ENCODE measurements around the gene TP53AIP1. TPM values are rescaled to one million over a fixed set of nuclear protein-coding genes. Genes with fewer than 3 reads are reported as not detected.

TP53AIP1 gene
- total RNA-seq, 1 donor from 2014 or later: not detected

DNA sequence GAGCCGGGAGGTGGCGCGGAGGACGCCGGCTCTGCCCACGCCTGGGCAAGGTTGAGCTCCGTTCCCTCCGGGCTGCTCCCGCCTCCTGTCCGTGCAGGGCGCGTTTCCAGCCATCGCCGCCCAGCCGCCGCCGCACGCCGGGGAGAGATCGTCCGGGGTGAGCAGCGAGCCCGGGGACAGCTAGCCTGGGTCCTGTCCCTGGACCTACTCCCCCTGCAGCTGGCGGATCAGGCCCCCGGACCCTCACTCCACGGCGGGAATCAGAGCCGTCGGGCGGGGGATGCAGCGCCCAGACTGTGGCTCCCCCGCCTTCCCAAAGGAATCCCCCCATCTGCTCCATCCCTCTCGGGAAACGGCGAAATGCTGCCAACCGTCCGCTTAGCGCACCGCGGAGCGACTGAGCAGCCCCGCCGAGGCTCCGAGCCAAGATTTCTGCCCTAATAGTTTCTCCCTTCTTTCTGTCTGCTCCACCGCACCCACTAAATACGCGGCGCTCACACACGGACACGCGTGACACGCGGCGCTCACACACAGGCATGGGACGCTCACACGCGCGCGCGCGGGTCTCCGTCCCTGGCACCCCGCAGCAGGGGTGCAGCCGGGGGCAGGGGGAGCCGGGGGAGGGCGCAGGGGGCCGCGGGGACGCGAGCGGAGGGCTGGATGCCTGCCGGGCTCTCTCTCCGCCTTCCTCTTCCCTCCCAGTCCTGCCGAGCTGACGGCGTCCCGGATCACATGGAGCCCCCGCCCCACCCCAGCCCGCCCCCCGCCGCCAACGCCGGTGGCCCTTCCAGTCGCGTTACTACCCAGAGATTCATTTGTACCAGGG, 51.9 kb downstream of the TP53AIP1 start, which contains the start of gene KCNJ5:
TSS of gene KCNJ5 (plus strand) at position 814 of the 826 bp plus-strand sequence. CDS start 19,918 bp downstream, outside the sequence.
- no peak for DNase-seq (ENCODE audit: low read depth, low spot score)

DNA sequence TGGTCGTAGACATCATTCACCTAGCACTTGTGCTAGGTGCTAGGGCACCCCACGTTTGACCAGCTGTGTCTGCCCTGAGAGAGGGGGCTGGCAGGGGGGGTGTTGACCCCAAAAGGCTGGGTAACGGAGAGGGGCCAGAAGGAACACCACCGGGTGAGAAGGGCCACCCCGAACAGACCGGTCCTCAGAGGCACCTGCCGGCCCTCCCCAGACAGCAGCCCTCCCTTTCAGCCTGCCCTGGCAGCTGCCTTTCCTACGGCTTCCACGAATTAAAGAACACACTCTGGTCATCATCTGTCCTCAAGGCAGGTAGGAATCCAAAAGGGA, 52.5 kb downstream of the TP53AIP1 start:
- no peak for DNase-seq (ENCODE audit: low read depth, low spot score)

DNA sequence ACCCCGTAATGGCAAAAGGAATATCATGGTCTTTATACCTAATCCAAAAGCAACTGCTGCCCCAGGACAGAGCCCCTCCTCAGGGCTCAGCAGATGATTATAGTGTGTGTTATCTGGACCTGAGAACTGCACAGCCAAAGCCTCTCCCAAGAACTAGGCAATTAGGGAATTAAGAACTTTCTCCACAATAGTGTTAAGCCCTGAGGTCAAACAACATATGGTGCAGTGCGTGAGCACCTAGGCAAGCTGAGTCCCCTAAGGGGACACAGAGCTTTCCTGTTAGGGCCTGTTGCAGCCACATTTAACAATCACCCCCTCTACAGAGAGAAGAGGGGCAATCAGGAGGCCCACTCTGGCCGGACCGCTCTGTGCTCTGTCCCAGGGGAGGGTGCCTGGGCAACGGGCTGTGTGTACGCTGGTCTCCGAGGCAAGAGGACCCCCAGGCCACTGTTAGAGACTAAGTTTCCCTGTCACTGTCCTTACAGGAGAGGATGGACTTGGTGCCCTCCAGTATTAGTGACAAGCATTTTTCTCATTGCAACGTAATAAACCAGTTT, 52.9 kb downstream of the TP53AIP1 start:
- DNase-seq (ENCODE audit: low read depth, low spot score): no peak

GRCh38 chr11:128888034-128888985, 54.4 kb downstream of the TP53AIP1 start:
- DNase-seq (ENCODE audit: low read depth, low spot score): no peak

- DNase-seq (ENCODE audit: low read depth, low spot score): no peak
Observed at GRCh38 chr11:128886406-128887124, 56.1 kb downstream of the TP53AIP1 start.

Other genes starting within 250 kb of the TP53AIP1 start
- 111 and 177 TPM in 2 replicates for gene FLI1, start 248.8 kb downstream of the TP53AIP1 start, total RNA-seq
- 0.11 TPM in 1 of 2 replicates, not detected in the other for gene KCNJ1, start 75.6 kb downstream of the TP53AIP1 start, total RNA-seq
- 0.04 TPM in 1 of 2 replicates, not detected in the other for gene KCNJ5, start 51.5 kb downstream of the TP53AIP1 start, total RNA-seq
- gene ARHGAP32, start 249.5 kb upstream of the TP53AIP1 start, total RNA-seq: 4.6 and 5.7 TPM in 2 replicates